Astrocyte of the cerebellum (primary cell): ENCODE measurements around the gene EXD3.

ENCODE experiments used
- DNase-seq: peaks from one replicate; pipeline ENCODE4 v3.0.0-alpha.2; 2011; ENCODE audit warnings: low read depth
- H3K4me3 ChIP-seq: 2 replicates; pipeline ENCODE4 v1.5.1; 2011; ENCODE audit warnings: mild to moderate bottlenecking, low read depth, low read length, moderate library complexity
- in situ Hi-C: cut with HindIII; loops from 2 replicates; pipeline ENCODE4 v1.10.0; 2017; ENCODE audit warnings: low sequenced_read_pairs
- TF ChIP-seq, protein P1 (sequence below): IDR thresholded peaks from 2 replicates; pipeline ENCODE4 v1.5.1; 2012; ENCODE audit warnings: low read length, low read depth, moderate library complexity, mild to moderate bottlenecking; ENCODE audit errors: missing control alignments

EXD3 gene

DNA sequence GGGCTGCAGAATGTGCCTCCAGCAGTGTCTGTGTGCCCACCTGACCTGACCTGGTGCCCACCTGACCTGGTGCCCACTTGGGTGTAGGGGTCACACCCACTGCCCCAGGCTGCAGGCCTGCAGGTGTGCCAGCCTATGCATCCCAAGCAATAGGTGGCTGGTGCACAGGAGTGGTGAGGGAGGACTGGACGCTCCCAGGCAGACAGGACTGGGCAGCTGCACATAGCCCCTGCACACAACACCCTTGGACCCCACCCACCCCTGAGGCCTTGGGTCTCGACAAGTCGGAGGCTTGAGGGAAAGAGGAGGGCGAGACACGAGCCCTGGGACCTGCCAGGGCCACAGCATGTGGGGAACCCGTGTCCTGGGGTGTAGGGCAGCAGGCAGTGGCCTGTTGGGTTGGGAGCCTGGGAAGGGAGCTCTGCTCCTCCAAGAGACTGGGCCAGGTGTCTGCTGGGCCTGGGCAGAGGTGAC is 110.1 kb downstream of the EXD3 start:
- in situ Hi-C loops, result loop anchor here (5.0 kb wide), 1 partner anchor 104 kb away; no protein-coding TSS in a partner anchor
- no peak for DNase-seq
- TF ChIP-seq, protein P1, sequence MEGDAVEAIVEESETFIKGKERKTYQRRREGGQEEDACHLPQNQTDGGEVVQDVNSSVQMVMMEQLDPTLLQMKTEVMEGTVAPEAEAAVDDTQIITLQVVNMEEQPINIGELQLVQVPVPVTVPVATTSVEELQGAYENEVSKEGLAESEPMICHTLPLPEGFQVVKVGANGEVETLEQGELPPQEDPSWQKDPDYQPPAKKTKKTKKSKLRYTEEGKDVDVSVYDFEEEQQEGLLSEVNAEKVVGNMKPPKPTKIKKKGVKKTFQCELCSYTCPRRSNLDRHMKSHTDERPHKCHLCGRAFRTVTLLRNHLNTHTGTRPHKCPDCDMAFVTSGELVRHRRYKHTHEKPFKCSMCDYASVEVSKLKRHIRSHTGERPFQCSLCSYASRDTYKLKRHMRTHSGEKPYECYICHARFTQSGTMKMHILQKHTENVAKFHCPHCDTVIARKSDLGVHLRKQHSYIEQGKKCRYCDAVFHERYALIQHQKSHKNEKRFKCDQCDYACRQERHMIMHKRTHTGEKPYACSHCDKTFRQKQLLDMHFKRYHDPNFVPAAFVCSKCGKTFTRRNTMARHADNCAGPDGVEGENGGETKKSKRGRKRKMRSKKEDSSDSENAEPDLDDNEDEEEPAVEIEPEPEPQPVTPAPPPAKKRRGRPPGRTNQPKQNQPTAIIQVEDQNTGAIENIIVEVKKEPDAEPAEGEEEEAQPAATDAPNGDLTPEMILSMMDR, result no peak
- H3K4me3 ChIP-seq, result no peak overlapping the region

DNA sequence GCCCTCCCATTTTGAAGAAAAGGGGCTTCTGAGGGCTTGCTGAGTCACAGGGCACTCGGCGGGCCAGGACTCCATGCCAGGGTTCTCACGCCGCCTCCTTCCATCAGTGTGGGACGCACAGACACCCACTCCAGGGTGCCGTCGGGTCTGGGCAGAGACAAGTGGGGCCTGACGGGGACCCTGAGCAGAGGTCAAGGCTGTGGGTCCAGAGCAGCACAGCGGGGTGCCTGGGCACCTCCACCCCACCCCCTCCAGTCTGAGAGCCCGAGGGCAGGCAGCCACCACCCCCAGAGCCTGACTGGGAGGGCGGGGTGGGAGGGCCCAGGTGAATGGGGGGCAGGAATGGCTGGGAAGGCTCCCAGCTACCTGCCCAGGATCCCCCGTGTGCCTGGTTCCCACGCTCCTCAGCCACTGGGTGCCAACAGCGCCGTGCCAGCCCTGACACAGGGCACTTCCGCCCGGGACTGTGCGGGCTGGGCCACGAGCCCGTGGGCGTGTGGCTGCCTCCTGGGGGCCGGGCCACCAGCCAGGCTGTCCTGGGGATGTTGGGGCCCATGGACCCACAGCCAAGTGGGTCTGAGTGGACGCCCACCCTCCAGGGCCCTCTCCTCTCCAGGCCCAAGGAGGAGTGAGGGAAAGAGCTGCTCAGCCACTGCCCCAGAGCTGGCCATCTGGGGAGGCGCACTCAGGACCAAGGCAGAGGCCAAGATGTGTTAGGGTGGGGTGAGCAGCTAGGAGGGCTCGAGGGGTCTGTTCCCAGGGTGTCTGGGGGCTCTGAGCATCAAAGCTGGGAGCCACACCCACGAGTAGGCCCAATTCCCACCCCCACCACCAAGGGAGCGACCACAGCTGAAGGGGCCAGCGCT is 110.7 kb downstream of the EXD3 start:
- TF ChIP-seq, protein P1, result no peak
- no peak overlapping the region for H3K4me3 ChIP-seq
- no peak for DNase-seq
- in situ Hi-C loops, result loop anchor here (5.0 kb wide), 1 partner anchor 105 kb away; no protein-coding TSS in a partner anchor

DNA sequence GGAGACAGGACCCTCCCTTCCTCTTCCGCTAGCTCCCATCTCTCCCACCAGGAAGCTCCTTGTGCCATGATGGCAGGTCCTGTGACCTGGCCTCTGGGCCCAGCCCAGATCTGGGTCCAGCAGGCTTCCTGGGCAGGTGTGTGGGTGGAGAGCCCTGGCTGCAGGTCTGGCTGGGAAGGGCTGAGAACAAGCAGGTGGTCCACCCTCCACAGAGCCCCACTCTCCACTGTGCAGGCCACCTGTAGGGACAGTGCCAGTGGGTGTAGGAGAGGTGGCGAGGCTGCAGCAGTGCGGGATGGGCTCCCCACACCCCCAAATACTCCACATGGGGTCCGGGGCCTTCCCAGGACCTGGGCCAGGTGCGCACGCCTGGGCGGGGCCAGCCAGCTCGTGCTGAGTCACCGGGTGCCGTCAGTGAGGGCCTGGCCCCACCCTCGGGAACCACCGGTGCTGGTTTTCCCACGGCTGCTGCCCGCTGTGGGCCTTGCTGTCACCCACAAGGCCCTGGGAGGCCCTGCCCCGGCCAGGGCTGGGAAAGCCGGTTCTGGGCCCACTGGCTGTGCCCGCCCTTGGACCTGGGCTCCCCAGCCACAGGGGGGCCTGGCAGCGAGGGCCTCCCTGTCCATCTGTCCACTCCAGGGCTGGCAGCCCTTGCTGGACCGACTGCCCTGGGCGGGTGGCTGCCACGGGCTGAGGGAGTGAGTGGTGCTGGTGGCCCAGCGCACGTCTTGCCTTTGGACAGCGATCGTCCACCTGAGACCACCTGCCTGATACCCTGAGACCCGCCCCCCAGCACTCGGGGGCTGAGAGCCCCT is 111.6 kb downstream of the EXD3 start:
- TF ChIP-seq, protein P1, result no peak
- no peak overlapping the region for H3K4me3 ChIP-seq
- in situ Hi-C loops, result loop anchor here (5.0 kb wide), 1 partner anchor 106 kb away; no protein-coding TSS in a partner anchor
- no peak for DNase-seq

DNA sequence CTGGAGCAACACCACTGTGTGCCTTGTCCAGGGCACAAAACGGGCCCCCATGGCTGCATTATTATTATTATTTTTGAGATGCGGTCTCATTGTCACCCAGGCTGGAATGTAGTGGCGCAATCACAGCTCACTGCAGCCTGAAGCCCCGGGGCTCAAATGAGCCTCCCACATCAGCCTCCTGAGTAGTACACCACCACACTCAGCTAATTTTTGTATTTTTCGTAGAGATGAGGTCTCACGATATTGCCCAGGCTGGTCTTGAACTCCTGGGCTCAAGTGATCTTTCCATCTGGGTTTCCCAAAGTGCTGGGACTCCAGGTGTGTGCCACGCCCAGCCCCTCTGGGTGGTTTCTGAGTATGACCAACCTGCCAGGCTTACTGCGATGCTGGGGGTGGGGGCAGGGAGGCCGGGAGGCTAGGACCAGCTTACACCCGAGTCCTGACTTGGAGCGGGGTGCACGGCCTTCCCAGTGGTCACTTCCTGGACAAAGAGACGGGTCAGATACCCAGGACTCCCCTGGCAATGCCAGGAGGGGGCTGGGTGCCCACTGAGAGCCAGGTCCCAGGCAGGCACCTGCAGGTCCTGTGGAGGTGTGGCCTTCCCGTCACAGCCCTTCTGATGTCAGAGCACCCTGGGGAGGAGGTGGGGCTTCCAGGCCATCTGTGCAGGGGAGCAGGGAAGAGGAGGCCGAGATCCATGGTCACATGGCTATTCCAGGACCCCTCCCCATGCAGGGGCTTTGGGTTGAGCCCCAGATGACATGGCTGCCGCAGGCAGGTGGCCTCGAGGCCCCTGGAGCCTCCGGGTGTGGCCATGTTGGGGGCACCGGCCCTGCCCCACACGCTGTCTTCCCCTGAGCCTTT is 112.5 kb downstream of the EXD3 start:
- DNase-seq, result no peak
- TF ChIP-seq, protein P1, result no peak
- H3K4me3 ChIP-seq, result no peak overlapping the region
- in situ Hi-C loops, result loop anchor here (5.0 kb wide), 1 partner anchor 107 kb away; no protein-coding TSS in a partner anchor

DNA sequence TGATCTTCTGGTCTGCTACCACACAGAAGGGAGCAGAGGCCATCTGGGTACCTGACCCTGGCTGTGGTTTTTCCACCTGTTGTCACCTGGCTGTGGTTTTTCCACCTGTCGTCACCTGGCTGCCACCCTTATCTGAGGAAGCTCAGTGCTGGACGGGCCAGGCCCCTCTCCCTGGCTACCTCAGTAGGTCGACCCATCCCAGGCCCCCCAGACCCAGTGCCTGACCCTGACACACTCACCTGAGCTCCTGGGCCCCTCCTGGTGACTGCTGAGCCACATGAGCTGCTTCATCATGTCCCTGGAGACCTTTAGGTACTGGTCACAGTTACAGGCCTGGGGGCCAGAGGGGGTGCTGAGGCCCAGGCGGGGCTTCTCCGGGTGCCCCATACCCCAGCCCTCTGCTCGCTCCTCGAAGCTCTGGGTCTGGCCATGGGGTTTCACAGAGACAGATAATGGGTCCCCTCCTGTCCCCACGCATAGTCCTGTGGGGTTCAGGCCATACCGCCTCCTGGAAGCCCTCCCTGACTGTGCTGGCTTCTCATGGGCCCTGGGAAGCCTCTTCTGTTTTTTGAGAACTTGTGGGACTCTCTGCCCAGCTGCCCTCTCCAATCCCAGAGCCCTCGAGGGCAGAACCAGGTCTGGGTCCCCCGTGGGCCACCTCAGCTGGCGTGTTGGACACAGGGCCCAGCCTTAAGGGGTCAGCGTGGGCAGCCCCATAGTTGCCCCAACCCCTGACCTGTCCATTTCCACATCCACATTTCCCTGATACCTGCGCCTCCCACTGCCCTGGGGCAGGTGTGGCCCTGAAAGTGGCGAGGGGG is 113.4 kb downstream of the EXD3 start:
- TF ChIP-seq, protein P1, result no peak
- DNase-seq, result no peak
- no peak overlapping the region for H3K4me3 ChIP-seq
- in situ Hi-C loops, result loop anchor here (5.0 kb wide), 1 partner anchor 108 kb away; no protein-coding TSS in a partner anchor
